ENCODE results near the gene CDS2.

Gene CDS2

DNA sequence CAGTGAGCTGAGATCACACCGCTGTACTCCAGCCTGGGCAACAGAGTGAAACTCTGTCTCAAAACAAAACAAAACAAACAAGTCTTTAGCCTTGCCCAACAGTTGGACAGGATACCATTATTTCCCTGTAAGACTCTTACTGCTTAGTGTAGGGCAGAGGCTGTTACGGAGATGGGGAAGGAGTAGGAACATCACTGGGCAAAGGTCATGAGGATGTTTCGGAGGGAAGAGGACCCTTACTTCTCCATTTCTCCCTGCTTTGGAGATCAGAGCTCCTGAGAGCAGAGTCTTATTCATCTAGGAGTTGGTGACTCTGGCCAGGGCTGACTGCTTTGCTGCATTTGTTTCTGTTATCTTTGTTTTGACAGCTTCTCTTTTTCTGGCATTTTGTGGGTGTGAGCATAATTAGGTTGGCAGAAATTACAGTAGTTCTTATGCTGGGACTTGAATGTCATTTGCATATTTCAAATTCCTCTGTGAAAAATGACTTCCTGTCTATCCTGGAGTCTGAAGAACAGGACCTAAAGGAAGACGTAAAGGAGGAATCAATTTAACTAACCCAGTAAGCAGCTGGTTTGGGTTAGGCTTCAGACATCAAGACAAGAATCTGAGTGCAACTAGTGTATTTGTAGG, 89.0 kb downstream of the CDS2 start:
- no peak for DNase-seq

DNA sequence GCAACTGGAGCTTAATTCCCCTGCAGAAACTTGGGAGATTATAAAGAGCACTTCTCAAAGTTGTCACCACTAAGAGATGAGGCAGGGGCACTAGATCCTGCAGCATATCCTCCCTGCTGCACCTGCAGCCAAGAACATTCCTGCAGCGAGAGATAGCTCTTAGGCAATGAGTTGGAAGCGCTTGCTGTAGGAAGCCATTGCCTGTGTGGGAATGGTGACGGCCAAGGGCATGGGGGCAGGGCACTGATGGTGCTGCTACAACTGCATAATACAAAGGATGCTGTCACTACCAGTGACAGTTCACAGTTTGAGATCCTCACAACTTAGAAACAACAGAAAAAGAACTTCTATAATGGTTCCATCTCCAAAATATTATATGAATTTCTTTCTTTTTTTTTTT, 89.9 kb downstream of the CDS2 start:
- no peak for DNase-seq

DNA sequence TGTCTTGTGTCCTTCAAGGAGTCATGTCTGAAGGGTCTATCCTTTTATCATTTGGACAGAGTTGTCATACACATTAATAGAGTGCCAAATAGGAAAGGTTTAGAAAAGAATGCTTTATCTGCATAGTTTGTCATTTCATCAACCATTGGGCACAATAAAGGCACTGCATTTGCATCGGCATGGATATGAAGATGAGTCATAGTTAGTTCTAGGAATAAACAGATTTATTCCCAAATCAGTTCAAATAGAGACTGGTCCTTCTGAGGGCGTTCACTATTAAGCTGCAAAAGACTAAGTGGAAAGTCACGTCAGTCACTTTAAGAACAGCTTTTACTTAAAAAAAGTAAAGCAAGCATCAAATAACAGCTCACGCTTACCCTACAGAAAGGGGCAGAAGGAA, 90.8 kb downstream of the CDS2 start:
- DNase-seq, result no peak

DNA sequence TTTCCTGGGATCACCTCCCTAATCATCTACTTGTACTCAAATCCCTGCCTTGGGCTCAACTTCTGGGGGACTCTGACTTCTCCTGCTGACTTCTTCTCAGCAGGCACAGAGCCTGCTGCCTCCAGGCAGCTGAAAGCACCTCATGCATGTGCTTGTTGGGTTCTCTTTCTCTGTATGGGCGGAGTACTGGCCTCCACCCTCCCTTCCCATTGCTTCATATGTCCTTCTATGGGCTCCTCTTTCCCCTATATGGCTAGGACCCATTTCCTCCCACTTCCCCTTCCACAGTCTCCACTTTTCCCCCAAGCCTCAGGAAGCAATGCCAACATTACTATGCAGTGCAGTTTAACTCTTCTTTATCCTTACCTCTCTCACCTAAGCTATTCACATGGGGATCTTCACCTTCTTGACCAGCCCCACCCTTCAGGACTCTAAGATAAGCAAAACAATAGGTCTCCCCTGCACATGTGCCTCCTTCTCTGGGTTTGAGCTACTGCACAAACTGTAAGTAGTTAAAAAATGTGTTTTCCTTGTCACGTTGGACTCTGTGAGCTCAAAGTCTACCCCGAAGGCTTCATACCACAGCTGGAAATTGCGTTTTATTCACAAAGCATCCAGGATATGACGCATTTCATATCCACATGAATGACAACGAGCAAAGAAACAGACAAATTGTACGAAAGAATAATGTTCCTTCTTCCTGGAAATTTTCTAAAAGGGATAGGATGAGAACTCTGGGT, 93.7 kb downstream of the CDS2 start:
- DNase-seq, result no peak

DNA sequence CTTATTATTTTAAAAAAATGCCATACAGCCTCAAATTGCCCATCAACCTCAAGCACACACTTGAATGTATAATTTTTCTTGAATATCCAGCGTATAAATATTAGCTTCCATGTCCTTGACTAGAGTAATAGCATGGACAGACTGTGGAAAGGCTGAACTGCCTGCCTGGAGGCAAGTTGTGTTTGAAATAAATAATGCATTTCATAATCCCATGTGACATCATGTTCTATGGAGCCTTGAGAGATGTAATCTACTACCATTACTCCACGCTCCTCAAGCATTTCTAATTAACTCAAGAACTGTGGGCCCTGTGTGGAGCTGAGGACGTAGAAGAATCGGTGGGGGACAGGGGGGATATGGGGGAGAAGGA, 94.2 kb downstream of the CDS2 start:
- DNase-seq, result no peak

DNA sequence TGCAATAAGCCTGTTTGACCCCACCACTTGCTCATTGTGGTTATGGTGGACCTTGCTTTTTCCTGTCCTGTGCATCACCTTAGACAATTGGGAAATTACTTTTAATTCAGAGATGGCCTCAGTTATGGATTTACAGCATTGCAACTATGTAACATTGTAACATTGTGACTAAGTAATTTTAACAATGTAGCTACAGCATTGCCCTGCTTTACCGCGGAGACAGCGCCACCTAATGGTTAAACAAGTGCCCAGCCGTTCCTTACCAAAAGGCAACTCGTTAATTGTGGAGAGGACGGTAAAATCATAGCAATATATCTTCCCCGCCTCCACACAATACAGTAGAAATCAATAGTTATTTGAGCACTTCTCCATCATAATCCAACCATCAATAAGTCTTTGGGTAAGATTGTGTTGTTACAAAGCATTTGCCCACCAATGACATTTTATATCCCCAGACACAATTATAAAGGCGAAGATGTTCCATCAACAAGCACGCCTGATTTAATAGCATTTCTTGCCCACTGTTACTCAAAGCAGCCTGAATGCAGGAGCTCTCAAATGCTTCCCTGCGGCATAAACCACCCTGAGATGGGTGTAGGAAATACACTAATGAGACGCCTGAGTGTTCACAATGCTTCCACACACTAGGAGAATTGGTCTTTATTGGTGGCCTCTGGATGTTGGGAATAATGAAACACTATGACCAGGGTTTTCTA, 96.3 kb downstream of the CDS2 start:
- peak; percentile 28 for DNase-seq

DNA sequence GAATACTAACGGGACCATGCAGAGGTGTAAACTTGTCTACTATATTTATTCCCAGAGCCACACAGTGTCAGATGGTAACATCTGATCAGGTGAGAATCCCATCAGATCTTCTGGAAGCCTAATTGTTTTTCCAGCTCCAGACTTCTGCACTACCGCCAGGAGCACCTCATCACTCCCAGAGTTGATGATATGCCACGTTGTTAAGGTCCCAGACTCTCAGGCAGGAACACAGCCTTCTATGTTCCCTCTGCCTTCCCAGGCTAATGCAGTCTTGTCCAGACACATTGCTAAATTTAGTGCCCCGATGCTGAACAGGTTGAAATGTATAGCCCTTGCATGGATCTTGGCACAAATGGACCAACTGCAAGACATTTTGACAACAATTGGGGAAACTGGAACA, 103.7 kb downstream of the CDS2 start:
- no peak for DNase-seq

DNA sequence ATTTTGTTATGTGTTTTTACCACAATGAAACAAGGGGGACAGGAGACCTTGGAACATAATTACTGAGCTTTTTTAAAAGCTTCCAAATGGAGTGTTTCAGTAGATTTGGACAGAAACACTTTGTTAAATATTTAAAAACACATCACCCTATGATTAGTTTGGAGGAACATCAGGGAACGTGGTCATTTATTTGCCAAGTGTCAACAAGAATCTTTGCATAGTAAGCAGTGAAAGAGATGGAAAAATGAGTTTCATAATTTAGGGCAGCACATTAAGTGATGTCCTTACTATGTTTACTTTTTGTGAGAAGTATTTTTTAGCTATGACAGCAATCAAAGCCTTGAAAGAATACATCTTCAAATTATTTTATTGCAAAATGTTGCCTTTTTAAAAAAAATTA, 107.3 kb downstream of the CDS2 start:
- DNase-seq, result no peak

DNA sequence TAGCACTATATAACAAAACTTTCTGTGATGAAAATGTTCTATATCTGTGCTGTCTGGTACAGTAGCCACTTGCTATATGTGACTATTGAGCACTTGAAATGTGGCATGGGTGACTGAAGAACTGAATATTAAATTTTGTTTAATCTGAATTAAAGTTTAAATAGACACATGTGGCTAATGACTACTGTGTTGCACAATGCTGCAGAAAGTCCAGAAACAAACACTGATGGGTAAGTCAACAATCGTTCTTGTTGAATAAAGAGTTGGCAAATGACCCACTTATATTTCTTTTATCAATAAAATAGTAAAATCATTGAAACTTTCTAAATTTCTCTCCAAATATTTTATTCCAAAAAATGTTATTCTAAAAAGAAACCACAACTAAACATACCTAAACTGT, 108.2 kb downstream of the CDS2 start:
- DNase-seq, result no peak

All from effector CD4-positive, alpha-beta T cell (primary cell).